GM18517 (cell line): ENCODE results near the gene TKTL1.

Source experiments
- ATAC-seq: cut with Tn5 transposase; IDR thresholded peaks from one replicate; pipeline ENCODE4 v1.9.1; 2021; ENCODE audit warnings: mild to moderate bottlenecking, moderate library complexity; ENCODE audit not compliant: unreplicated experiment

TKTL1 gene

DNA sequence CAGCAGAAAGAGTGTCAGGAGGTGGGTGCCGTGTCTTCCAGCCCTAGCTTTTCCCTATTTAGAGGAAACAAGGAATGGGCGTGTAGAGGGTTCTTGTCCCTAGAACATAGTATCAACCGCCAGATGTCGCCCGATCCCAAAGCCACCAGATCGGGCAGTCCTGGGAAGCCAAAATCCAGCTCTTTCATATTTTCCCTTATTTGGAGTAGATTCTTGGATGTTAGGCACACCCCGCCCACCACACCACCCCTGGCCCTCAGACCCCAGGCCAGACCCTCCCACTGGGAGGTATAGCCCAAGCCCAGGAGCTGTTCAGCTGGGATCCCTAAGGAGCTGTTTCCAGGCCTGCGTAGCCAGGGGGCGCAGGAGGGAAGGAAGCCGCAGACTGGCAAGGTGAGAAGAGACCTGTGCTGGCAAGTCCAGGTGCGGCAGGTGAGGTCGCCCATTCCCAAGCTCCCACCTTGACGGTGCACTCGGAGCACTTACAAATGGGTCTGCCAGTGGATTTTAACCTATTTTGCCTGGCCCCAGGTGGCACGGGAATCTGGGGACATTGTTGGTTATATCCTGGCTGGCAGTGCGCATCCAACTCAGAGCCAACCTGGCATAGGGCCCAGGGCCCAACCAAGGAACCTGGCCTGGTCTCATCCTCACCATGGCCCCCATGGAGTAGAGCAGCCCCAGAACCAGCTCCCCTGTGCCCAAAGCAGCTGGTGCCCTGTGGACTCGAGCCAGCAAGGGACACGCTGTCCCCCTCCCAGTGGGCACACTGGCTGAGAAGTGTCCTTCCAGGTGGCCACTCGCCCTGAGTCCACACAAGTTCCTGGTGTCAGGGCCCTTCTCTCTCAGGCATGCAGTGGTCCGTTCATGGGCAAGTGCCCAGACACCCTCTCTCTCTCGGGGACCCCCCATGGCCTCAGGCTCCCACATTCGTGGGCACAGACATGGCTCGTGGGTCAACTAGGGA, 78.0 kb downstream of the TKTL1 start:
- ATAC-seq, result no peak

DNA sequence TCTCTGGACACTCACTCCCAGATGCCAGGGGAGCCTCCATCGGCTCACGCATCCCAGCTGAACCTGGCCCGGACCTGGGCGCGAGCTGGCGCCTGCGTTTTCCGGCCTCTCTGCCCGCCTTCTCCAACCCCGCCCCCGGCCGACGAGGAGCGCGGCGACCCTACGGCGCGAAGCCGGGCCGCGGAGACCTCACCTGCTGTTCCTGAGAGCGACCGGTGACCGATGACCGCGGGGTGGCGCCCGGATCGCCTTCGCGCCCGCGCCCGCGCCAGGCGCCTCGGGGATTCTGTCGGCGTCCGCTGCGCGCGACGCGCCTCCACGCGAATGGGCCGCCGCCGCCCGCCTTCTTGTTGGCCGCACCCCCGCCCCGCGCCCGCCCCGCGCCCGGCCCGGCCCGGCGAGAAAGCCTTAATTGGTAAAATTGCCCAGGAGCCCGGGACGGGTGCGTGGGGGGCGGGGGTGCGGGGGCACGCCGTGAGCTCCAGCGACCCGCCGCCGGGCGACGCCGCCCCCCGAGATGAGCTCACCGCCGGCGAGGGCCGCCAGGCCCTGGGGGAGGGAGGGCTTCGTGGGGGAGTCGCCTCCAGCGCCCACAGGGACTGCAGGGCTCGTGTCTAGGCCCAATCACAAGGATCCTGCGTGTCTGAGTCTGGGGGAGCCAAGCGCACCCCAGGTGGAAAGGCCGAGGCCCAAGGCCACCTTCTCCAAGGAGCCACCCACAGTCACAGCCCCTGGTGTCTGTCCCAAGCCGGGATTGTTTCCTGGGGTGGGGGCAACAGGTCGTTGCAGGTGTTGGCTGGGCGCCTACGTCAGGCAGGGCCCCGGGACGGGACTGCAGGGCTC, 78.9 kb downstream of the TKTL1 start, which contains the start of gene FLNA:
Gene FLNA, minus strand, starts transcription at position 322 of the 843 bp plus-strand sequence. CDS start 3,389 bp downstream, outside the sequence.
- no peak for ATAC-seq

DNA sequence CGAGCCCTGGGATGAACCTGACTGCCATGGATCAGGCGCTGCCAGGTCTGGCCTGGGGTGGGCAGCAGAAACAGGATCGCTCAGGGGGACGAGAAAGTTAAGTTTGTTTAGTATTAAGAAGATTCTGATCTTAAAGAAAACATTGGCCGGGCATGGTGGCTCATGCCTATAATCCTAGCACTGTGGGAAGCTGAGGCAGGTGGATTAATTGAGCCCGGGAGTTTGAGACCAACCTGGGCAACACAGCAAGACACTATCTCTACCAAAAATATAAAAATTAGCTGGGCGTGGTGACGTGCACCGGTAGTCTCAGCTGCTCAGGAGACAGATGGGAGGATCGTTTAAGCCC, 79.5 kb downstream of the TKTL1 start:
- no peak for ATAC-seq

DNA sequence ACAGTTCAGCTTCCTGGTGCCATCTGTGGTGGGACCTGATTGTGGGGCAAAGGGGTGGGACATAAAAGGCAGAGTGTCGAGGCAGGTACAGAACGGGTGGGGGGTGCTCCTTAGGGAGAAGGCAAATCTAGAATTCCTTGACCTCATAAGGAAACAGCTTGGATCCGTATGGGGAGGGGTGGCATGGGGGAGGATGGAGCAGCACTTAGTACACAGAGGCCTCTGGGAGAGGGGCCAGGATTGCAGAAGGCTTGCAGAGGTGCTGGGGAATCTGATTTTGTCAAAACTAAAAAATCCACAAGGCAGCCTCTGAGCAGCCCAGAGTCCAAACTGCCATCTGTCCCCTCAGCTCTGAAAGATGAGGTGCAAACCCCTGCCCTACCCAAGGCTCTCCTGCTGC, 81.2 kb downstream of the TKTL1 start:
- no peak for ATAC-seq

DNA sequence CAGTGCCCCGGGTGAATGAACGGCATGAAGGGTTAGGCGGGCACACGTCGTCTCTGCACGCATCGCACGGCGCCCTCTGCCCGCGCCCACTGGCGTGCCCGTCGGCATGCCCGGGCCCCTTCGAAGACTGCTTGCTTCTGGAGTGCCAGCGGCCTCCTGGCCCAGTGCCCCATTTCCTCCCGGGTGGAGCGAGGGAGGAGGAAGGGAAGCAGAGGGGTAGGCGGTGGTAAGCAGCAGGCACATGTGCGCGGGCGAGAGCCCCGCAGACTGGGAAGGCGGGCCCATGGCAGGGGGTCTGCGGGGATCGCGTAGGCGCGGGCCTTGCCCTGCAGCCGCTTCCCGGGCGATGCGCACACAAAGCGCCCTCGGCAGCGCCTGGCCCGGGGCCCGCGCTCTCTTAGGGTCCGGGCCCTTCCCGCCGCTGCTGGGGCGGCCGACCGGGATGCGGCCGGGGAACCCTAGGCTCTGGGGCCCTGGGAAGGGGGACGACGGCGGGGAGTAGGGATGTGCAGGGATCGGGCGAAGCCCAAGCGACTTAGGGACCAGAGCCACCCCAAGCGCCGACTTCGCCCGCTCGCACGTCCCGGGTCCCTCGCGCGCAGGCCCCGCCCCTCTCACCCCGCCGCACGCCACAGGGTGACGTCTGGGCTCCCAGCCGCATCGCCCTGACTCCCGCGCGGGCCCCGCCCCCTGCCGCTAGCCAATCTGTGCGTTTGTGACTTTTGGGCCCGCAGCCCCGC, 82.6 kb downstream of the TKTL1 start:
- ATAC-seq, result no peak

DNA sequence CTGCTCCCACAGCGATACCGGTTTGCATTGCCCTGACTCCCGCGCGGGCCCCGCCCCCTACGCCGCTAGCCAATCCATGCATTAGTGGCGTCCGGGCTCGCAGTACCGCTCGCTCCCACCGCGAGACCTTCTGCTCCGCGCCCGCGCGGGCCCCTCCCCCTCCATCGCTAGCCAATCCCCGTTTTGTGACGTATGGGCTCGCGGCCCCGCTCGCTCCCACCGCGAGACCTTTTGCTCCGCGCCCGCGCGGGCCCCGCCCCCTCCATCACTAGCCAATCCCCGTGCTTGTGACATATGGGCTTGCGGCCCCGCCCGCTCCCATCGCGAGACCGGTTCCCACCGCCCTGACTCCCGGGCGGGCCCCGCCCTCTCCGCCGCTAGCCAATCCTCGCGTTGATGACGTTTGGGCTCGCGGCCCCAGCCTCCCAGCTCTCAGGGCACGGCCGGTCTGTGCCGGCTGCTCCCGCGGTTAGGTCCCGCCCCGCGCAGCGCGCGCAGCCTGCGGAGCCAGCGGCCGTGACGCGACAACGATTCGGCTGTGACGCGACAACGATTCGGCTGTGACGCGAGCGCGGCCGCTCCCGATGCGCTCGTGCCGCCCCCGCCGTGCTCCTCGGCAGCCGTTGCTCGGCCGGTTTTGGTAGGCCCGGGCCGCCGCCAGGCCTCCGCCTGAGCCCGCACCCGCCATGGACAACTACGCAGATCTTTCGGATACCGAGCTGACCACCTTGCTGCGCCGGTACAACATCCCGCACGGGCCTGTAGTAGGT, 83.4 kb downstream of the TKTL1 start, which contains the start of gene EMD:
Gene EMD, plus strand, starts transcription at position 497 of the 770 bp plus-strand sequence. Its CDS starts 190 bp downstream, at position 687.
- ATAC-seq, result peak; percentile 84

DNA sequence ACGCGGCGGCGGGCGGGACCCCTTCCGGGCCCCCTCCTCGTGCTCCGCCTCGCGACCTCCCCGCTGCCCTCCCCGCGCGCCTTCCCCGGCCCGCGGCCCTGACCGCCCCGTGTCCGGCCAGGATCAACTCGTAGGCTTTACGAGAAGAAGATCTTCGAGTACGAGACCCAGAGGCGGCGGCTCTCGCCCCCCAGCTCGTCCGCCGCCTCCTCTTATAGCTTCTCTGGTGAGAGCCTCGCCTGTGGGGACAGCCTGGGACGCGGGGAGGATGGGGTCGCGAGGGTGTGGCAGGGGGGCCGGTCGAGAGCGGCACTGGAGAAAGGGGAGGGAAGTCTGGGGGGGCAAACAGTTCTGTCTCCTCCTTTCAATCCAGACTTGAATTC, 84.0 kb downstream of the TKTL1 start:
- no peak for ATAC-seq
